Osteocyte (in vitro differentiated cells): ENCODE results near the gene TELO2. TPM values are rescaled to one million over a fixed set of nuclear protein-coding genes. Genes with fewer than 3 reads are reported as not detected.

Experiments used
- DNase-seq: peaks from one replicate; pipeline ENCODE4 v3.0.0; 2021; ENCODE audit warnings: mixed read lengths; ENCODE audit not compliant: unreplicated experiment; ENCODE audit errors: extremely low spot score
- H3K27ac Mint-ChIP-seq: one replicate; pipeline ENCODE4 v1.8.0; 2021; ENCODE audit warnings: mild to moderate bottlenecking, mixed read lengths; ENCODE audit not compliant: unreplicated experiment
- H3K27me3 Mint-ChIP-seq: one replicate; pipeline ENCODE4 v1.8.0; 2021; ENCODE audit warnings: mixed read lengths; ENCODE audit not compliant: unreplicated experiment
- H3K36me3 Mint-ChIP-seq: one replicate; pipeline ENCODE4 v1.8.0; 2021; ENCODE audit warnings: mixed read lengths; ENCODE audit not compliant: unreplicated experiment
- H3K4me1 Mint-ChIP-seq: one replicate; pipeline ENCODE4 v1.8.0; 2021; ENCODE audit warnings: mixed read lengths; ENCODE audit not compliant: unreplicated experiment
- H3K4me3 Mint-ChIP-seq: one replicate; pipeline ENCODE4 v1.8.0; 2021; ENCODE audit warnings: mild to moderate bottlenecking, moderate library complexity, mixed read lengths; ENCODE audit not compliant: unreplicated experiment
- H3K9me3 Mint-ChIP-seq: one replicate; pipeline ENCODE4 v1.8.0; 2021; ENCODE audit warnings: mixed read lengths; ENCODE audit not compliant: unreplicated experiment
- CTCF ChIP-seq: fragments of 200-600 bp; sonication (generic); IDR thresholded peaks from 2 replicates; pipeline ENCODE4 v1.5.0; 2021; ENCODE audit warnings: antibody characterized with exemption, mild to moderate bottlenecking, moderate library complexity
- total RNA-seq: library from RNA; stranded (reverse); gene quantifications from 2 replicates; pipeline ENCODE4 v1.2.1, GENCODE V29; 2021

The TELO2 gene
- total RNA-seq, 1 donor from 2014 or later, result 37.8 TPM

GRCh38 chr16:1487395-1488053 is 5.6 kb upstream of the TELO2 start:
- TF ChIP-seq CTCF, result no peak
- H3K36me3 Mint-ChIP-seq, result no peaks in the 10 kb centered on the region
- no peaks in the 10 kb centered on the region for H3K9me3 Mint-ChIP-seq

GRCh38 chr16:1488054-1488601 is 5.0 kb upstream of the TELO2 start:
- Mint-ChIP-seq H3K4me3 (no peak overlapping the region), H3K36me3 (no peaks in the 10 kb centered on the region), H3K4me1 (peaks cover 7% of the 10 kb centered on the region), H3K9me3 (no peaks in the 10 kb centered on the region), H3K27me3 (peaks cover 8% of the 10 kb centered on the region), H3K27ac (no peak overlapping the region)
- no peak for DNase-seq
- TF ChIP-seq CTCF, result no peak

More at GRCh38 chr16:1487395-1488053, 5.6 kb upstream of the TELO2 start:
- peak; percentile 84 for DNase-seq
- Mint-ChIP-seq H3K4me1 (peaks cover 2% of the 10 kb centered on the region), H3K4me3 (no peak overlapping the region), H3K27ac (no peak overlapping the region), H3K27me3 (peaks cover 8% of the 10 kb centered on the region)

DNA sequence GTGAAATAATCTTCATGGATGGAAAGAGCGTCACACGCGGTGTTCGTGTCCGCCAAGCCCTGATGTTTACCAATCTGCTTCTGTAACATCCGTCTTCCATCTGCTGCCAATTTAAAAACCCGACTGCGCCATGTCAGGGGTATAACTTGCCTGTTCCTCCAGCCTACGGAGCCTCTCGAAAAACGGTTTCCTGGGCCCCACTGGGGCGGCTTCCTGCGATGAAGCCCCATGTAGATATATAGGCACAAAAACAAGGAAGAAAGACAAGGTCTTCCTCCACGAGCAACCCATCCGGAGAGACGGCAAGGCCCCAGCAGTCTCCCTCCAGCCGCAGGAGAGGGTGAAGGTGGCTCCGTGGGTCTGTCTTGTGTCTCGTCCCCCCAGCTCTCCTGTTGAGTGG is 4.5 kb upstream of the TELO2 start, which contains the start of gene PTX4:
Gene PTX4 (minus strand): TSS at position 326 of the 400 bp plus-strand sequence. CDS start 35 bp downstream, at position 291.
- H3K36me3 Mint-ChIP-seq, result no peaks in the 10 kb centered on the region
- H3K4me3 Mint-ChIP-seq, result no peak within 1 kb of the TSS
- H3K9me3 Mint-ChIP-seq, result no peaks in the 10 kb centered on the region
- no peak within 1 kb of the TSS for H3K27ac Mint-ChIP-seq
- DNase-seq, result peak; percentile 70
- peaks cover 7% of the 10 kb centered on the region for H3K4me1 Mint-ChIP-seq
- H3K27me3 Mint-ChIP-seq, result peaks cover 7% of the 10 kb centered on the region
- no peak for TF ChIP-seq CTCF

- no peak overlapping the region for H3K4me3 Mint-ChIP-seq
- TF ChIP-seq CTCF, result no peak
- peak; percentile 76 for DNase-seq
Measured at GRCh38 chr16:1489077-1489476, 4.1 kb upstream of the TELO2 start.

GRCh38 chr16:1491327-1491726 is 1.8 kb upstream of the TELO2 start:
- Mint-ChIP-seq H3K4me1 (peaks cover 17% of the 10 kb centered on the region), H3K36me3 (no peaks in the 10 kb centered on the region), H3K27ac (no peak overlapping the region), H3K9me3 (no peaks in the 10 kb centered on the region), H3K4me3 (no peak overlapping the region), H3K27me3 (no peaks in the 10 kb centered on the region)
- no peak for TF ChIP-seq CTCF
- DNase-seq, result no peak

More at GRCh38 chr16:1489077-1489476, 4.1 kb upstream of the TELO2 start:
- H3K27me3 Mint-ChIP-seq, result peaks cover 2% of the 10 kb centered on the region
- no peaks in the 10 kb centered on the region for H3K36me3 Mint-ChIP-seq
- no peak overlapping the region for H3K27ac Mint-ChIP-seq
- H3K9me3 Mint-ChIP-seq, result no peaks in the 10 kb centered on the region
- peaks cover 11% of the 10 kb centered on the region for H3K4me1 Mint-ChIP-seq
